TTC549 (cell line): Measurements from ENCODE around the gene CIART.
"Not testable (repeated sequence)": the region's sequence is repeated elsewhere in the genome, so short reads cannot be mapped to it uniquely, and the experiment has no call there.

Experiments used
- FAIRE-seq: peaks from 2 replicates; lab custom pipeline; 2012; peaks lifted over from hg19 to GRCh38; lab: Jason Lieb, UNC

CIART gene

DNA sequence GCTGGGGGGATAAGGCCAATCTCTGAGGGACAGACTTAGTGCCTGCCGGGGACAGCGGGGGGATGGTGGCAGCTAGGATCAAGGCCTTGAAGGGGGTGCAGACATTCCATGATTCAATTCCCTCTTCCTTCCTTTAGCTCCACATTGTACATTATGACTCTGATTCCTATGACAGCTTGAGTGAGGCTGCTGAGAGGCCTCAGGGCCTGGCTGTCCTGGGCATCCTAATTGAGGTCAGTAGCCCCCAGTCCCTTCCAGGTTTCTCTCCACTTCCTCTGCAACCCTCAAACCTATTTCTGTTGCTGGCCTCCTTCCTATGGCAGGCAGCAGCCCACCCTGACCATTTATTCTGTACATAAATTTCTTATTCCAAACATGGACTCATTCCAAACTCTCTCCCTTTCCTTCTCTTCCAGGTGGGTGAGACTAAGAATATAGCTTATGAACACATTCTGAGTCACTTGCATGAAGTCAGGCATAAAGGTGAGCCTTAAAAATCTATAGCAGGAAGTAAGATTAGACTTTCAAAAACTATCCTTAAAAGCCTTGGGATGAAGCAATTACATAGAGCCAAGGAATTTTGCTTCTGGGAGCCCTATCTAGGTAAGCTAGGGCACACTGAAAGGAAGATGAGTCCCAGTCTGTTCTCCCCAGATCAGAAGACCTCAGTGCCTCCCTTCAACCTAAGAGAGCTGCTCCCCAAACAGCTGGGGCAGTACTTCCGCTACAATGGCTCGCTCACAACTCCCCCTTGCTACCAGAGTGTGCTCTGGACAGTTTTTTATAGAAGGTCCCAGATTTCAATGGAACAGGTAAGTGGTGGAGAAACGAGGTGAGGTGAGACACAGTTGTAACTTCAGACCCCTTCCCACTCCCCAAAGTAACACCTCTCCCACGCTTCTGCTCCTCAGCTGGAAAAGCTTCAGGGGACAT lies 19.7 kb upstream of the CIART start:
- FAIRE-seq: no peak

DNA sequence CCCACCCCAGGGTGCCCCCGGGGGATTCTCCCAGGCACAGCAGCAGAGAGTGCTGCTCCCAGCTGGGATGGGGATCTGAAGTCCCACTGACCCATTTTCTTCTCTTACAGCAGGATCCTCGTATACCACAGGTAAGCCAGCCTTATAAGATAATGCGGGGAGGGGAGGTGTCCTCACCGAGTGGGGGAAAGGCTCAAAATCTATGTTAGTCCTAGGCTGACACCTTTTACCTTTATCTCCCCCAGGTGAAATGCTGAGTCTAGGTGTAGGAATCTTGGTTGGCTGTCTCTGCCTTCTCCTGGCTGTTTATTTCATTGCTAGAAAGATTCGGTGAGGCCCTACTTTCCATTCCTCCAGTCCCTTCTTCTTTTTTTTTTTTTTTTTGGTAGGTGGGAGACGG lies 18.8 kb upstream of the CIART start:
- FAIRE-seq: no peak

DNA sequence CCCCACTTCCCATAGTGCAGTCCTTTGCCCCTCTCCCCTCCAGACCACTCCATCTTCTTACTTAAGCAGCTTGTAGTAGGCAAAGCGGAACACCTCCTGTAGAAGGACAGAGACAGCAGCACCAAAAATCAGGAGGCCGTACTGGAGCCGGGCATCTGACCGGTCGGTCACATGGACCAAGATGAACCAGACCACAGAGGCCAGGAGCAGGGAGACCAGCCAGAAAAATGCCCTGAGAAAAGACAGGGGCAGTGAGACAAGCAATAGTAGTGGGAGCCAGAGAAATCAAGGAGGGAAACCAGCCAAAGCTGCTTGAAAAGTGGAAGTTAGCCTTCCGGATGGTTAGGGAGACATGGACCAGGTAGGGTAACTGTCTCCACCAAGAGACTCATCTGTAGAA lies 14.5 kb upstream of the CIART start:
- FAIRE-seq: no peak

DNA sequence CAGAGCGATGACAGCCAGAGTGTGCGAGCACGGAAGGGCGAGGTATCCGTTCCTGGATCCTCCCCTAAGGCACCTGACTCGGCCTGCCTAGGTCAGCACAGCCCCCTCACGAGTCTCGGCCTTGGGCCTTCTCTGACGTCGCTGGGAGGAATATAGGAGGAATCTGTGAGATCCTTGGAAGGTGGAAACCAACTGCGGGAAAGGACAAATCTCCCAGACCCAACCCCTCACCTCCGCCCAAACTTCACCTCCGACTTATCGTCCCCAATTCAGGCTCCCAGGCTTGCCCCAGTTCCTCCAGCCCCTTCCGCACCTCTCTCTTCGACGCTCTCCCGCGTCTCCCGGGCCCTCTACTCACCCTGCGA lies 14.0 kb upstream of the CIART start:
- no peak for FAIRE-seq

DNA sequence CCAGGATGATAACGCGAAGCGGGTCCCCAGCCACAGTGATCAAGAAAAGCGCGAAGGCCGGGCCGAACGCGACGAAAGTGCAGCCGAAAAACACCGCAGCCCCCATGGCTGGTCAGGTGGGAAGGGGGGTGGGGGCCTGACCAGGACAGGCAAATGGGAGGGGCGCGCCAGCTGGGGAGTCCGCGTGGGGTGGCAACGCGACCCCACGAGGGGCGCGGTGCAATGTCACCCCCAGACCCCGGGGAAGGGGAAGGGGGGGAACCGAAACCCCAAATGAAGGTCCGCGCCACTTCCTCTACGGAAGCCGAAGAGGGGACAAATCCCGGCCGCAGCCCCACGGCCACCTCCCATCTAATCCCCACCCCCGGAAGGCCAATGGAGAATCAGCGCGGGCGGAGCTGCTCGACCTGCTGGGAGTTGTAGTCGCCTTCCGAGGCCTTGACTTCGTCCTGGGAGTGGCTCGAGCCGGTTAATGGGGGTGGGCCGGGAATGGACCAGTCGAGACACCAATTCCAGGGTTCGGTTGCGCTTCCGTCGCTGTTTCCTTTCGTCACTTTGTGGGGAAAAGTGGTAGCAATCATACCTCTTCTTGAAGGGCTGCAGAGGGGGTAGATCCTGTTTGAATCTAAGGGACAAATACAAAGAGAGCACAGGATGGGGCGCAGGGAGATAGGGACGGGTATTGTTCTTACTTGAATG lies 13.5 kb upstream of the CIART start, which contains the start of gene APH1A:
Gene APH1A (minus strand): TSS at position 312 of the 699 bp plus-strand sequence. CDS start 206 bp downstream, at position 106.
- peak; percentile 98 for FAIRE-seq

DNA sequence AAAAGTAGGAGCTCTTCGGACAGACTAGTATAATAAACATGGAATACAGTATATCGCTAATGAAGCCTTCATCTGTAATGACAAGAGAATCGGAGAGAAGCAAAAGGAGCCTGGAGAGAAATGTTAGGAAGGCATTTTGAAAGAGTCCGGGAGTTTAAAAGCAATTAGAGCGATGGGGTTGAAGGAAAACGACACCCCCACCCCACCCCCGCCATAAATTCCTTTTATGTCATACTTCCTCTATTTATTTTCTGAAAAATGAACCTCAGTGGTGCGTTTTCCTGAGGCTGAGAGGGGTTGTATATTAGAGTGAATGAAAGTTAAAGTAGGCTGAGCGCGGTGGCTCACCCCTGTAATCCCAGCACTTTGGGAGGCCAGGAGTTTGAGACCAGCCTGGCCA lies 12.9 kb upstream of the CIART start:
- no peak for FAIRE-seq

DNA sequence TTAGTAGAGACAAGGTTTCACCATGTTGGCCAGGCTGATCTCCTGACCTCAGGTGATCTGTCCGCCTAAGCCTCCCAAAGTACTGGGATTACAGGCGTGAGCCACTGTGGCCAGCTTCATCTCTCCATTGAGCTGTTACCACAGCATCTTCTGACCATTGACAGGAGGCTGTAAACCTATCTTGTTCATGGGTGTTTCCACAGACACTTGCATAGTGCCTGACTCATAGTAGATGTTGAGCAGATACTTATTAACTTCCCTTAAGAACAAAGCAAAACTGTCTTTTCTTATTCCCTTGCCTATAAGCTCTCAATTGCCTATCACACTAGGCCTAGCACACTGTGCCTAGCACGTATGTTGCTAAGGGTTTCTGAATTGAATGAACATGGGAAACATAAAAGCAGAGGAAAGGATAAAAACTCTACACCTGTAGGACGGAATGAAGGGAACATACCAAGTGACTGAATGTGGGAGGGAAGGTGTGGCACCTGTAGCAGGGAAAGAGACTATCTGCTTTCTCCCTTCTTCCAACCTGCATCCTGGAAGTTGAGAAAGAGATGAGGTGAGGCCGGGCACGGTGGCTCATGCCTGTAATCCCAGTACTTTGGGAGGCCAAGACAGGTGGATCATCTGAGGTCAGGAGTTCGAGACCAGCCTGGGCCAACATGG lies 10.9 kb upstream of the CIART start:
- FAIRE-seq: no peak

DNA sequence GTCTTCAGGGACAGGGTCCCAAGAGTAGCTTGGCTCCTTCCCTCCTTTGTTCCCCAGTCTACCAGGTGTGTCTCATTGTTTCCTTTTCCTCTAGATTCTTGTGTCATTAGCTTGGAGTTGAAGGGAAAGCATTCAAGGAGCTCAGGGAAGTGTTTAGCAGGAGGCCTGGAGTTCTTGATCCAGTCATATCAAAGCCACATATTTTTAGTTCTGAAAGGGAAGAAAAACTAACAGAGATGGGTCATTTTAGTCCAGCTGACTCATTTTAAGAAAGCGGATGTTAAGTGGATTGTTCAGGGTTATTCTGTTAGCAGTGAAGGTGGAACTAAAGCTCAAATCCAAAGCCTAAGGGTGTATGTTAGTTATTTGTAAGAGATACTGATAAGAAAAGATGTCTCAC lies 9.0 kb upstream of the CIART start:
- no peak for FAIRE-seq

DNA sequence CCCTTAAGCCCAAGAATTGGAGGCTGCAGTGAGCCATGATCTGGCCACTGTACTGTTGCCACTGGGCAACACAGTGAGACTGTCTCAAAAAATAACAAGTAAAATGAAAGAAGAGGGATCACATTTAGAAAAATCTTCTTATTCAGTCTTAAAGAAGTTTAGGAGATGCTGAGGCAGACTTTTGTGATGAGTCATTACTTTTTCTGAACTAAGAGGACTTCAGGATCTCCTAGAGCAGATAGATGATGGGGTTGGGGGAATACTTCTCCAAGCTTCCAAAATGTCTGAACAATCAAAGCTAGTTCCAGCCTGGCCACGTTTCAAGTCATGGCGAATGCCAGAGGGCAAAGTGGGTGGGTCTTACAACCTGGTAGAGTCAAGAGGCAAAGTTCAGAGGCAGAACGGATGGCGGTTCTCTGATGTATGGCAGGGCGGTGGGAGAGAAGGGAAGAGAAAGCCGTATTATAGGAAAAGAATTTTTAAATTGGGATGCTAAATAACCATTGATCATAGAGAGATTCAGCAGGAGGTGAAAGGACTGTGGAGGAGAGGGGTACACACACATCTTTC lies 2.1 kb upstream of the CIART start:
- FAIRE-seq: no peak

DNA sequence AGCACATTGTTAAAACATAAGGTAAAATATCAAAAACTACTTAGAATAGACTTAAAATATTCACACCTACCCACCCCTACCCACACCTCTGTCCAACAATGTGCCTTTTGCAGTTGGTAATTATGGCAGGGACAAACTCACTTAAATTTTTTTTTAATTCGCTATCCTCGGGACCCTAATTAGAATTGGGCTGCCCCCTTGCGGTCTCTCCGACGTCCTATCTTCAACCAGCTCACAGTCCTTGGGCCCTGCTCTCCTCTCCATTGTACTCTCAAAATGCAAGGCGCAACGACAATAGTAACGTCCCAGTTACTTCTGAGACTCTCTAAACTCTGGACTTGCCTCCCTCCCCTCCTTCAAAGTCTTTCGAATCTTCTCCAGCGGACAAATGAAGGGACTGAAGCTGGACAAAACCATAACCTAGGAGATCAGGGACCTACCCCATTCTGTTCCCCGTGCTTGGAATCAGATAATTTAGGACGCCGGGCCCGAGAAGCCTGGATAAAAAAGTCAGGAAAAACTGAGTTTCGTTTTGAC lies 1.1 kb upstream of the CIART start:
- peak; percentile 95 for FAIRE-seq

DNA sequence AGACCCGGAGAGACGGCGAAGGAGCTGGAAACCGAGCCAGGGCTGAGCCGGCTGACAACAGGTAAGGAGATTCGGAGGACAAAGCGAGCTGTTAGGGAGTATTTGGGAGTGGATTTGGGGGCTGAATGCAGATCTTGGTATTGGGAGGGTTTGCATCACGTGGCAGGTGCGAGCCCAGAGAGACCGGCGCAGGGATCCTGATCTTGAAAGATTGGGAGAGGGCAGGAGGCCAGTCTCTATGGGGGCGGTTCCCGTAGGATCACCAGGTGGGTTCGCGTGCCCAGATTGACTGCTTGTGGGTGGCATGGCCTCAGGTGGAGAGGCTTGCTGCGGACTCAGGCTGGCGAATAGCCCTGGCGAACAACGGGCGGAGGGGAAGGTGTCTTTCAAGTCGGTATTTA lies 204 bp downstream of the CIART start:
- no peak for FAIRE-seq

DNA sequence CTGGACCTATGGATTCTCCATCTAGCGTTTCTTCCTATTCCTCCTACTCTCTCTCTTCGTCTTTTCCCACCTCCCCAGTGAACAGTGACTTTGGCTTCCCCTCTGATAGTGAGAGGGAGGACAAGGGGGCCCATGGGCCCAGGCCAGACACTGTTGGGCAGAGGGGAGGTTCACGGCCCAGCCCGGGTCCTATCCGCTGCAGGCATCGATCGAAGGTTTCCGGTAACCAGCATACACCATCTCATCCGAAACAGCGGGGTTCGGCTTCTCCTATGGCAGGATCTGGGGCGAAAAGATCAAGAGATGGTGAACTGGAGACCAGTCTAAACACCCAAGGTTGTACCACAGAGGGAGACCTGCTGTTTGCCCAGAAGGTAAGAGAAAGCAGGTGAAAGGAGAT lies 906 bp downstream of the CIART start:
- no peak for FAIRE-seq

DNA sequence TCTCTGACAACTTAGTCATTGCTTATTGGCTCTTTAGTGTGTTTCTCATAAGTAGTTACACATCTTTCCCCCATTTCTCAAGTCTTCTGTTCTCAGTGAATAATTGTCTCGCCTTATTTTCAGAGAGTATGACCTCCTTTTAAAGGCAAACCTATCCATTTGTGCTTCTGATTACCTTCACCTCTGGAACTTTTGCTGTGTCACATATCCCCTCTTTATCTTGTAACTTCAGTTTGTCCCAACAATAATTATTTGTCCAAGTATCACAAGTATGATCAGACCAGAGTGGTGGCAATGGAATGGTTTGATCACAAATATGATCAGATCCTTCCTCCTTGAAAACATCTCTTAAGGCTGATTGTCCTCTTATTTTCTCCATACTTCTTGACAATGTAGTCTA lies 6.0 kb downstream of the CIART start:
- FAIRE-seq: no peak

DNA sequence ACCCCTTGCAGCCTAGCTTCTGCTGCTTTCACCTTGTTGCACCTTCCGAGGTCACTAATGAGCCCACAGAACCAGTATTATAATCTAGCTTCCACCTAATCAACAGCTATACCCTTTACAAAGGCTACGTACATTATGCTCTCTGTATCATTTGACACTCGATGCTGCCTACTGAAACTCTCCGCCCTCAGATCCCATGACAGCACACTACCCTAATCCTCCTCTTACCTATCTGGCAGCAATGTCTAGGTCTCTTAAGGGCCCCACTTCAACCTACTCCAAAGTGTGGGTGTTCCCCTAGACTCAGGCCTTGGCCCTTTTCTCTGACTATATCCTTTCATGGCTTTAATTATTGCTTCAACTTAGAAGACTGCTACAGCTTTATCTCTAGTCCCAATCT lies 6.5 kb downstream of the CIART start:
- no peak for FAIRE-seq

DNA sequence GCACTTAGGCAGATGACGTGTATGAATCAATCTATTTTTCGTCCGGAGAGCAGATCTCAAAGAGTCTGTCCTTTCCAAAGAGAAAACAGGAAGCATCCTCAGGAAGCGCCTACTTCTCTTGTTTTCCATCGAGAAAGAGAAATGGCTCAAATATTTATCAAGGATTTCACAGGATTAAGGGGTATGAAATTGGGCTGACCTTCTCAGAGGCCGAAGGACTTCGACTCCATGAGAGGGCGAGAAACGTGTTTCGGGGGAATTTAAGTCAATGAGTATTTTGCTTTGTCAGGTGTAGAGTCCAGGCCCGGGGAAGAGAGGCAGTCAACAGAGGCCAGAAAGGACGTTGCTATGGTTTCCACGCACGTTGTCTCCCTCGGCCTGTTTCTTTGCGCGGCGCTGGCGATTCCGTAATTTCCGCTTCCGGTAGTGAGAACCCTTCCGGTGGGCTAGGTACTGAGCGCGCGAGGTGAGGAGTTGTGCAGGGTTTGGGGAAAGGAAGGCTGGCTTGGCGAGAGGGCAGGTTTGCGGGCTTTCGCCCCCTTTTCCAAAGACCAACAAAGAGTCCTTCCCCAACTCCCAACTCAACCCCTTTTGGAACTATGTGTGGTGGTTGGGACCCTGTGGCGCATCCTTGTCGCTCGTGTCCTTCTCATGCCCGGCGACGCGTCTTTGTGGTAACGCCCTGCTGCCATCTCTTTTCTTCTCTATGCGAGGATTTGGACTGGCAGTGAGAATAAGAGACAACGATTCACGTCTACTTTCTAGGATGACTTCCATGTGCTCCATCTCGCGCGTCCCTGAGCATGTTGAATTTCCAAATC lies 11.3 kb downstream of the CIART start, which contains the start of gene MRPS21:
Gene MRPS21 (plus strand): TSS at position 429 of the 821 bp plus-strand sequence. CDS start 506 bp downstream, outside the sequence.
- FAIRE-seq: peak; percentile 91

DNA sequence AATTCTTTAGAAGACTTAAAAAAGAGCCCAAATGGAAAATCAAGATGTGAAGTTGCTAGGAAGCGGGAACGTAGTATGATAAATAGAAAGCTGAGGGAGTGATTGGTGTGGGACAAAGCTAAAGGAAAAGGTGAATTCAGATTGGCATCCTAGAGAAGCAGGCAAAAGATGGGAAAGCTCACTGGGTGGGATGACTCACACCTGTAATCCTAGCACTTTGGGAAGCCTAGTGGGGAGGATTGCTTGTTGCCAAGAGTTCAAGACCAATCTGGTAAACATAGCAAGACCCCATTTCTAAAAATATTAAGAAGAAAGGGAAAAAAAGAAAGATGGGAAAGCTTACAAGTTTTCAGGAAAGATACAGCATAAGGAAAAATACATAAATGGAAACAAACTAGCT lies 13.1 kb downstream of the CIART start:
- FAIRE-seq: no peak

DNA sequence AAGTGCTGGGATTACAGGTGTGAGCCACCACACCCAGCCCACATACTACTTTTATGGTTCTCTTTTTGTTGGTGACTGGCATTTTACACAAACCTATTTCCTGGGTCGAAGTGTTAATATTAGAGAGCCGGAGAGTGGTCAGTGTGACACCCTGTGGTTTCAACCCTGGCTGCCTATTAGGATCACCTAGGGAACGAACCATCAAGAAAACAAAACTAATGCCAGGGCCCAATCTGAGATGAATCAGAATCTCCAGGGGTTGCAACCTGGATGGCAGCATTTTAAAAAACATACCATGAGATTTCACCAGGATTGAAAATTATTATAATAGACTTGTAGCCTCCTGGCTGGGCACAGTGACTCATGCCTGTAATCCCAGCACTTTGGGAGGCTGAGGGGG lies 17.4 kb downstream of the CIART start:
- FAIRE-seq: no peak

DNA sequence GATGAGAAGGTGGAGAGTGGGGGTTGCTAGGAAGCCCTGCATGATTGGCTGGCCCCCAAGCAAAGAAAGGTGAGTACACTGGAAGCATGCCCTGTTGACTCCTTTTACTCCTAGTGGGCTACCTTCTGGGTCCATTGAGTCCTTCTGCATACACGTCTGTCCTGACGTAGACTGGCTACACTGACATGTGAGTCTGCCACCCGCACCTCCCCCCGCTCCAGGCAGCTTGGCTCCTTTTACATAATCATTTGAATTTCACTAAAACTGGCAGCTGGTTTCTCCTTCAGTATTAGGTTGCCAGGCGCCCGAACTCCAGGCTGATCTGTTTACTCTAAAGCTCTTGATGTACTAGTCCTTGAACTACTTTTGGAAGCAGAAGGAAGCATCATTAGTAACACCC lies 20.0 kb downstream of the CIART start:
- FAIRE-seq: no peak

DNA sequence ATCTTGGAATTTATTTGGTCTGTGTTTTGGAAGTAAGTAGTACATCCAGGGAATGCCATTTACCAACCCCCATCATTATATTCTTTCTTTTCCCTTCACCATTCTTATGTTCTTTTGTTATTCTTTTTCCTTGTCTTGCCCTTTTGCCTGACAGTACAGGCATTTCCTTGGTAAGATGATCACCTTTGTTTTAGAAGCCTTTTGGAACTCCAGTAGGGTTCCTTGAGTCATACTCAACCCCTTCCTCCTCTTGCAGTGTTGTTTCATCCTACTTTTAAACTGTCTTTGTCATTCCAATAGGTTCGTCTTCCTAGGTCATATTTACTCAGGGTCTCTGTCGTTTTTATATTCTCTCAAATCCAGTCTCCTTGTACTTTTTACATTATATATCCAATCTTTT lies 20.5 kb downstream of the CIART start:
- no peak for FAIRE-seq

DNA sequence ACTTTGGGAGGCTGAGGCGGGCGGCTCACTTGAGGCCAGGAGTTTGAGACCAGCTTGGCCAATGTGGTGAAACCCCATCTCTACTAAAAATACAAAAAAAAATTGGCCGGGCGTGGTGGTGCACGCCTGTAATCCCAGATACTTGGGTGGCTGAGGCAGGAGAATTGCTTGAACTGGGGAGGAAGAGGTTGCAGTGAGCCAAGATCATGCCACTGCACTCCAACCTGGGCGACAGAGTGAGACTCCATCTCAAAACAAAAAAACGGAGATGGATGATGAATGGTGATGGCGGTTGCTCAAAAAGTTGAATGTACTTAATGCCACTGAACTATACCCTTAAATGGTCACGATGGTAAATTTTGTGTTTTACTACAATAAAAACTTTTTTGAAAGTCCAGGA lies 26.2 kb downstream of the CIART start:
- not testable (repeated sequence) for FAIRE-seq

DNA sequence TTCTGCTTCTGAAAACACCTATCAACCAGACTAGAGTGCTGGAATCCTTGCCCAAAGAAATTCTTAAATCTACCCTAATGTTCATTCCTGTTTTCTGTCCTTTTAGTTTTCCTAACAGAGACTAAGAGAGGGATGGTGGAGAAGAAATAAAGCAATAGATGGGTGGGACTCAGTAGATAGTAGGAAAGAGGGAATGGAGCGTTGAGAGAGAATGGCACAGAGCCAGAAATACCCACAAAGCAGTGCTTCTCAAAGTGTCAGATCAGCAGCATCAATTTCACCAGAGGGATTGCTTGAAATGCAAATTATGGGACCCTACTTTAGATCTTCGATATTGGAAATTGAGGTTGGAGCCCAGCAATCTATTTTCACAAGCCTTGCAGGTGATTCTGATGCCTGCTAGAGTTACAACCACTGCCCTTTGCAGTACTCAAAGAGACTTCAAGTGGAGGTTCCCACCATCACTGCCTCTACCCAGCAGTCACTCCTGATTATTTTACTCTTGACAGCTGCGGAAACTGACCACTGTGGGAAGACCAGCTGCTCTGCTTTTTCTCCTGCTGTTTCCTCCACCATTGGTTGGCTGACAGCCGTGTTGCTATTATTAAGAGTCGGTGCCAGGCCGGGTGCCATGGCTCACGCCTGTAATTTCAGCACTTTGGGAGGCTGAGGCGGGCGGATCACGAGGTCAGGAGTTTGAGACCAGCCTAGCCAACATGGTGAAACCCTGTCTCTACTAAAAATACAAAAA lies 27.6 kb downstream of the CIART start:
- no peak for FAIRE-seq
